ENCODE data around the gene RPS6KC1.
"Not testable (repeated sequence)": the region's sequence is repeated elsewhere in the genome, so short reads cannot be mapped to it uniquely, and the experiment has no call there.

- not testable (repeated sequence) for TF ChIP-seq CTCF (conservative IDR thresholded peaks at IDR 0.05; ENCODE audit: low read depth, low read length); MAFK (IDR thresholded peaks at IDR 0.05; ENCODE audit: low read depth, low read length); FOS (IDR thresholded peaks at IDR 0.05; ENCODE audit: low read depth, low read length); BHLHE40 (IDR thresholded peaks at IDR 0.05; ENCODE audit: low read depth, low read length)
Measured at GRCh38 chr1:213219076-213219475, 168.0 kb downstream of the RPS6KC1 start.
